GM18511 (cell line): ENCODE measurements around the gene TPO.
"Not testable (repeated sequence)": the region's sequence is repeated elsewhere in the genome, so short reads cannot be mapped to it uniquely, and the experiment has no call there.

Source experiments
- ATAC-seq: cut with Tn5 transposase; IDR thresholded peaks from one replicate; pipeline ENCODE4 v1.9.1; 2021; ENCODE audit warnings: mild to moderate bottlenecking, moderate library complexity; ENCODE audit not compliant: unreplicated experiment

Gene TPO

DNA sequence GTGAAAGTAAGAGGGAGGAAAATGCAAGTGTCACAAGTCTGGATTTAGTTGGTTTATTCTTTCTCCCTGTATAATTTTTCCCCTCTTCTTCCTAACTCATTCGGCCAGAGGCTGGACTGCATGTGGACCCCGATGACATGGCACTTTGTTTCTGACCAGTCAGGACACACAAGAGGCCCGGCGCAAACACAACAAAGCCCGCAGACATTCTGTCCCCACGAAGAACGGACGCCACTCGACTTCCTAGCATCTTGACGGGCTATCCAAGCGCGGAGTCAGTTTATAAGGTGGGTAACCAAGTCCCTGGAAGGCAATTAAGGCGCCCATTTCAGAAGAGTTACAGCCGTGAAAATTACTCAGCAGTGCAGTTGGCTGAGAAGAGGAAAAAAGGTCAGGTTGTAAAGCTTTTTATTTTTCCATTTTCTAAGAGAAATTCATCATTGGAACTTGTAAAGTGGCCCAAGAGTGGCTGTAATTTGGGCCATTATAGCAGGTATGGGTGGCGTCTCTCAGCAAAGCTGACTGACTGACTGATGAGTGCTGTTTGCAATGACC is at the start of gene TPO:
Gene TPO (plus strand): TSS at position 308 of the 555 bp plus-strand sequence. CDS start 946 bp downstream, outside the sequence.
- ATAC-seq: no peak

DNA sequence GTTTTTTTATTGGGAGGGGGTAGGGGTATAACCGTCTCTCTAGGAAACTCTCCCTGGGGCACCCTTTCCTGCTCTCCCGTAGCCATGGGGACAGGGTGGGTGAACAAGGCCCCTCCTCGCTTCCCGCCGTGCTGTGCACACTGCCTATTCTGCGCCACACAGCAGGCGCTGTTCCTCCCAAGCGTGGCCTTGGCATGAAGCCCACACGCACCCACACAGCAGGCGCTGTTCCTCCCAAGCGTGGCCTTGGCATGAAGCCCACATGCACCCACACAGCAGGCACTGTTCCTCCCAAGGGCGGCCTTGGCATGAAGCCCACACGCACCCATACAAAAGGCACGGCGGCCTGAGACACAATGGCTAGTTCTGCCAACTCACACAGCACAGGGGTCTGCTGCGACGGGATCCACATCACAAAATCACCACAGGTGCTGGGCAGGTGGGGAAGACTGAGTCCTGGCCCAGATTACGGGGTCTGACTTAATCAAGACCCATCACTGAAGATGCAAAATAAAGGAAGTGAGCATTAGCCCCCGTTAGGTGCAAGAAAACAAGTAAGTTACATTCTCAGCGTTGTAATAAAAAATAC is 46.6 kb upstream of the TPO start:
- ATAC-seq: no peak

DNA sequence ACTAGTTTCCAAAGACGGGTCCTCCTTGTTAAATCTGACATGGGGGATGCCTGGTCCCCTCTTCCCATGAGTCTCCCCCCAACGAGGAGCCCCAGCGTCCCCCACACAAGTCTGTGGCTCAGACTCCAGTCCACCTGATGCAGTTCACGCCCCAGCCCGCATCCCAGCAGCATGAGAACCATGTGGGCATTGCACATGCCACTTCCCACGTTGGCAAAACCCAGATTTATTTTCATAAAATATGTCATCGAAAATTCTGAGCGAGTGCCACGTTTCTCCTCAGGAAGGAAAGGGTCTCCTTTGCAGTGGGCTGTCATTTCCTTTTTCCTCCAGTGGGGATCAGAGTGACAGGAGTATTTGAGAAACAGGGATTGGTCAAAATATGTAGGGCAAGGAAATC is 45.7 kb upstream of the TPO start:
- ATAC-seq: no peak

DNA sequence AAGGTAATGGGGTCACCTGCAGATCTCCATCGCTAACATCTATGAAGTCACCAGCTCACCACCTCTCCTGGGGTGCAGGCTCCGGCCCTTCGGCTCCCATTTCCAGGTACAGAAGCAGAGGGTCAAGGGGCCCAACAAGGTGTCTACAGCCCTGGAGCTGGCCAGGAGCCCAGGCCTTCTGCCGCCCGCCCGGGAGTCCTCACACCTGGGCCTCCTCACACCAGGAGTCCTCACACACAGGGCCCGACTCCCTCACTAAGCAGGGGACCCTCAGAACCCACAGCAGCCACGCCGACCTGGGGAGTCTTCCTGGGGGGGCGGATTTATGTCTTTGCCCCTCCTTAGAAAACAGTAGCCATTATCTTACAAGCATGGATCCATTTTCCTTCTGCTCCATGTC is 43.4 kb upstream of the TPO start:
- no peak for ATAC-seq

DNA sequence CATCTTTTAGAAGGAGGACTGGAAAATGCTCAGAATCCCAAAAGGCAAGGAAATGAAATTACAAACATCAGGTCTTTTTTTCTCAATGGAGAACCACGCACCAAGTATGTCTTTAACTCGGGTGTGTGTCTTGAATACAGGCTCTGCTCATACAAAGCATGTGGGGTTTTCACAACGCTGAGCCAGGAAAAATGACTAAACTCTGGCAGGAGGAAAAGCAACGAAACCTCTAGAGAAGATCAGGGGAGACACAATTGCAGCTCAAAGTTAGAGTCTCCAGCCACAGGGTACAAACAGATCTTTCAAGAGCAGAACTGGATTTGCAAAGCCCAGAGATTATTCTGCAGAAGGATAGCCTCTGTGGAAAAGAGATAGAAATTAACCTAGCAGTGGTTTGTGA is 42.8 kb upstream of the TPO start:
- ATAC-seq: no peak

DNA sequence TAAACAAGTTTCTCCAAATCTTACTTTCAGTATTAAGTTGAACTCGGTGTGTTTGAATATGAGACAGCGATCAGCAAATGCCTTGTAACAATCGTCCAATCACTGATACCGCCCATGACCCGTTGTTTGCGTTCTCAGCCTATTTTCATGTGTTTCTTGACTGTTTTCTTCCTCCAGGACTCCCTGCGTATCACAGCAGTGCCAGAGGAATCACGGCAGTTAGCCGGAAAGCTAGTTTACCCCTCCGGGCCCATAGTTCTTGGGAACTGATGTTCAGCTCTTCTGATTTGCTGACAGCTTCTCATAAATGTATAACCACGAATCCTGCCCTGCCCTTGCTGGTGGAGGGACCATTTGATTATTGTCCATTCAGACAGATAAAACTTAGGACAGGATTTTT is 42.2 kb upstream of the TPO start:
- no peak for ATAC-seq

DNA sequence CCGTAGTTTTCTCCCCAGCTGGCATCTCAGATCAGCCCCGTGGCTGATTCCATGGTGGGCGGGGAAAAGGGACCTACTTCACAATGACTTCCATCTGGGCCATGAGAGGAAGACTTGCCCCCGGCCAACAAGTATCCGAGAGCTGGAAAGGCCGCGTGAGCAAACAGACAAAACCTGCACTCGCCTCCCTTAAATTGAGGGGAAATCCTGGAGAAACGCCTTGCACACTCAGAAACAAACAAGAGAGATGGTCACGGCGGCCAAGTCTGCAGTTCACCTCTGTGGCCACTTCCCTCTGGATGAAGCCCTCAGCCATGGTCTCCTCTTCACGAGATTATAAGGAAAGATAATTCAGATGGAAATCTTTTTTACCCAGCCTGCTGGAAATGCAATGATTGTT is 39.4 kb upstream of the TPO start:
- no peak for ATAC-seq

DNA sequence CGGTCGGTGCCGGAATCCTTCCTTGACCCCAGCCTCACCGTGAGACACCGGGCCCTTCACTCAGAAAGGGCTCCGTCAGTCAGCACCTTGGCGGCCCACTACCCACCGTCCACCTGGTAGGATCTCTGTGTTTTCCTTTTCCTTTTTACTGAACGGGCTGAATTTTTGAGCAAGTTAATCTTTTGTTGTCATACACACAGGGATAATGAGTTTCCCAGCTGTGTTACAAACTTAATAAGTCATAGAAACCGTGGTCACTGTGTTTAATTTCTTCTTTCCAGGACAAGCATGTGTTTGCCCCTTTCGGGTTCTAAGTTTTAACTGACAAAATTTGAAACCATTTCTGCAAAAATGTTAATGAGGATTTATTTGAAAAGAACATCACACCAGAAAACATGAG is 39.0 kb upstream of the TPO start:
- no peak for ATAC-seq

DNA sequence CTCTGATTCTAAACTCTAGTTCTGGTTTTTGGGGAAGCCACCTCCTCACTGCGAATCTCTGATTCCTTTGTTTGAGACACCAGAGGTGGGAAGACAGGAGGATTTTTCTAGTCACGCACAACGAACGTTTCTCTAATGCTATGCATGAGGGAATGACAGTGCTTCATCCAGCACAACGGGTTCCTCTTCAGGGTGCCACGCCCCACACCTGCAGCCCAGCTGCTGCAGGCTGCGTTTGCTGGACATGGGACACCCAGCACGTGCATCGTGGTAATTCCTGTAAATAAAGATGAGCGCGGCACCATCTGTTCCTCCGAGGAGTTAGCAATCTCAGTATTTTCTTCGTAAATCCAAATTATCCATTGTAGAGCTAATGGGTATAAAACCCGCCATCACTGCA is 37.5 kb upstream of the TPO start:
- no peak for ATAC-seq

DNA sequence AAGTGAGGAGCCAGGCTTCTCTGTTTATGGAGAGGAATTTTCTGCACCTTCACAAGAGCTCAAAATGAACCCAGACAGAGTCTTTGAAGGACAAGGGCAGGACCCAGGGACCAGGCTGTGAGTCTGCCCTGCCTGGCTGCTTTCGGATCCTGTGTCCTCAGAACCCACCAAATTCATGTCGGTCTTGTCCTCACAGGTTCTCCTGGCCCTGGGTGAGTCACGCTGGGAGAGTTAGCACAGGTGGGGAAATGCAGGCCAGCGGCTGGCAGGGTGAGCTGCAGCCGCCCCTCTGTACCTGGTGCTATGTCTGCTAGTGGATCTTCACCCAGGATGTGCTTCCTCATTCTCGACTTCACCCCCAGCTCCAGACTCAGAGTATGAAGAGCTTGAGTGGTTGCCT is 35.8 kb upstream of the TPO start:
- no peak for ATAC-seq

DNA sequence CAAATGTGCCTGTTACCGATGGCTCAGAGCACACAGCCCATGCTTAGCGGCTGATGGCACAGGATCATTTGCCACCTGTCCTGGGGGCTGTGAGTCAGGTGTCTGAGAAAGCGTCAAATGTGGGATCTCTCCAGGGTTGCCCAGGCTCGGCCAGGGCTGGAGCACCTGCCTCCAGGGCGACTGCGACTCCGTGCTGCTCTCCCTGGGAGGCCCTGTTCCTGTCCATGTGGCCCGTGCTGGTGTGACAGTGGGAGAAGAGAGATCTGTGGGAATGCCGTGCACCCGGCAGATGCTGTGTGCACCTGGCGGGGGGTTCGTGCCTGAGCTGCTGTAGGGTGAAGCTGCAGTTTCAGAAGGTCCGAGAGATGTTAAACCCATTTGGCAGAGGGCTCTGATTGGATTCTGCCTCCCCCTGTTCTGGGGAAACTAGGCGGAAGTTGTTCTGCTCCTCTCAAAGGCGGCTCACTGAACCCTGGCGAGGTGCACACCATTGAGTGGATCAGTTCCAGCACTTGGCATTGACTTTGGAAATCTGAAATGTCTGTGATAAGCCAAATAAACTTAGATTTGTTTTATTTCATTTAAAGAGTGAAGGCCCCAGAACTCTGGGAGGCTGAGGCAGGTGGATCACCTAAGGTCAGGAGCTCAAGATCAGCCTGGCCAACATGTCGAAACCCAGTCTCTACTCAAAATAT is 34.7 kb upstream of the TPO start:
- ATAC-seq: no peak

DNA sequence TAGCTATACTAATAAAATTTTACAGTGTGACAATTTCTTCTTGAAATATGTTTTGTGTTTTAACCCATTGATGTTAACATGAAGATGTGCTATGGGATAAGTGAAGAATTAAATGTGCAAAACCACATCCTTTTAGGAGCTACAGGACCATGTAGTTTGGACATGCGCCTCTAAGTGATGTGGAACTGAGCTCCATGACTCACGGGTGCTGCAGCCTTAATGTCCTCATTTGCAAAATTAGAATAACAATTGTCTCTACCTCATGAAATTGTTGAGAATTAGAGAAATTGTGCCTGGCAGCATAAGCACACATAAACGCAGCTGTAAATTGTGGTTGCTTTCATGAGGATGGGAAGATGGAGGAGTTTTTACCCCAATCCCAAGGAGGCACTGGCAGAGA is 31.6 kb upstream of the TPO start:
- ATAC-seq: no peak

DNA sequence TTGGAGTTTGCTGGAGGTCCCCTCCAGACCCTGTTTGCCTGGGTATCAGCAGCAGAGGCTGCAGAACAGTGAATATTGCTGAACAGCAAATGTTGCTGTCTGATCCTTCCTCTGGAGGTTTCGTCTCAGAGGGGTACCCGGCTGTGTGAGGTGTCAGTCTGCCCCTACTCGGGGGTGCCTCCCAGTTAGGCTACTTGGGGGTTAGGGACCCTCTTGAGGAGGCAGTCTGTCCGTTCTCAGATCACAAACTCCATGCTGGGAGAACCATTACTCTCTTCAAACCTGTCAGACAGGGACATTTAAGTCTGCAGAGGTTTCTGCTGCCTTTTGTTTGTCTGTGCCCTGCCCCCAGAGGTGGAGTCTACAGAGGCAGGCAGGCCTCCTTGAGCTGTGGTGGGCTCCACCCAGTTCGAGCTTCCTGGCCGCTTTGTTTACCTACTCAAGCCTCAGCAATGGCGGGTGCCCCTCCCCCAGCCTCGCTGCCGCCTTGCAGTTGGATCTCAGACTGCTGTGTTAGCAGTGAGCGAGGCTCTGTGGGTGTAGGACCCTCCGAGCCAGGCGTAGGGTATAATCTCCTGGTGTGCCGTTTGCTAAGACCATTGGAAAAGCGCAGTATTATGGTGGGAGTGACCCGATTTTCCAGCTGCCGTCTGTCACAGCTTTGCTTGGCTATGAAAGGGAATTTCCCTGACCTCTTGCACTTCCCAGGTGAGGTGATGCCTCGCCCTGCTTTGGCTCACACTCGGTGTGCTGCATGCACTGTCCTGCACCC is 25.1 kb upstream of the TPO start:
- ATAC-seq: not testable (repeated sequence)

DNA sequence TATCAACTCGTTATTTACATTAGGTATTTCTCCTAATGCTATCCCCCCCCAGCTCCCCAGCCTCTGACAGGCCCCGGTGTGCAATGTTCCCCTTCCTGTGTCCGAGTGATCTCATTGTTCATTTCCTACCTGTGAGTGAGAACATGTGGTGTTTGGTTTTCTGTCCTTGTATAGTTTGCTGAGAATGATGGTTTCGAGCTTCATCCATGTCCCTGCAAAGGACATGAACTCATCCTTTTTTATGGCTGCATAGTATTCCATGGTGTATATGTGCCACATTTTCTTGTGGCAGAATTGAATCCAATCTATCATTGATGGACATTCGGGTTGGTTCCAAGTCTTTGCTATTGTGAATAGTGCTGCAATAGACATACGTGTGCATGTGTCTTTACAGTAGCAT is 23.1 kb upstream of the TPO start:
- ATAC-seq: not testable (repeated sequence)

DNA sequence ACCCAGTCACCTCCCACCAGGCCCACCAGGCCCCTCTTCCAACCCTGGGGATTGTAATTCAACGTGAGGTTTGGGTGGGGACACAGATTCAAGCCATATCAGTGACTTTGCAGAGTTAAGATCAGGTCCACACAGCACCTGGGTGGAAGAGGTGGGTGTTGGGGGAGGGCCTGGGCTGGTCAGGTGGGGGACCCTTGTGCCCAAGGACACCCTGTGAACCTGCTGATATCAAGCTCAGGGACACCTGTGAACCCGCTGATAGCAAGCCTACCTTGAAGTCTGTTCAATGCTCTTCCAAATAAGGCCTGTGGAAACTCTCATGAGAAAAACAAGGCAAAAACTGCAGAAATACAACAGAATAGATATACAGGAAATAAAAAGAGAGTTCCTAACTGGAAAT is 19.9 kb upstream of the TPO start:
- no peak for ATAC-seq

DNA sequence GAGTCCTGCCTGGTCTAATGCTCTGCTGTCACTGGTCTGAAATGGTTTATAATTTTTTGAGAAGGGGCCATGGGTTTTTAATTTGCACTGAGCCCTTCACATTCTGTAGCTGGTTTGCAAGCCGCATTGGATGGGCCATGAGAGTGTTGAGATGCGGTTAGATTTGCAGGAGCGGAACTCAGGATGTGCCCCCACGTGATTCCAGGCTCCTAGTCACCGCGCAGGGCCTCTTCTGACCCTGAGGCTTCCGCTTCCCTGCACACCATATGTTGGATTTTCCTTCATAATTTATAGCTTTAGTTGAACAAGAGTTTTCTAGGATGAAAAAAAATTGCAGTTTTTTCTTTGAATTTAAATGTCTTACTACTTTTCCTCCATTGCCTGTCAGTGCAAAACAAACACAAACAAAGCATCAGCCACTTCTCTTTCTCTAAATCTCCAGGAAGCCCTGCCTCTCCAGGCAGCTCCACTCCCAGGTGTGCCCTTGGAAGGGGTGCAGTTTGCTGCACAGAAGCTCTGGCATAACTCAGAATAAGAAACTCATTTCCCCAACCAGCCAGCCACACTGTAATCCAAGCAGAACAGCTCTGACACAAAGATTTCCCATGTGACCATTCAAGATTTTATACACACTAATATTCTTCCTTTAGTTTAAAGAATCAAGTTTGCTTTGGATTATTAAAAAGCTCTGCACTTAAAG is 18.4 kb upstream of the TPO start:
- no peak for ATAC-seq

DNA sequence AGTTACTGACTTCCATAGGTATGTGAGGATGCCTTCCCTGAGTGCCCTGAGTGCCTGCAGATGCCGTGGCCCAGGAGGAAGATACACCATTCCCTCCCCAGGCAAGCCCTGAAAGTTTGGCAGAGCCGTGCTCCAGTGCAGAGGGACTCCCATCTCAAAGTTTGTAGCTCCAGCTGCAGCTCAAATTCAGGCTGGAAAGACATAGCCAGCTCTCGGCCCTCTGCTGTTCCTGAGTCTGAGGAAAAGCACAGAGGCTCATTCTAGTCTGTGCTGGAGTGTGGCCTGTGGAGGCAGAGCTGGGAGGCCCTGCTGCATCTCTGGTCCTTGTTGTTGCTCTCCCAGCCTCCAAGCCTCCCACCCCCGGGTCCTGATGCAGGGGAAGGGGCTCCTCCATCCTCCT is 15.9 kb upstream of the TPO start:
- no peak for ATAC-seq

DNA sequence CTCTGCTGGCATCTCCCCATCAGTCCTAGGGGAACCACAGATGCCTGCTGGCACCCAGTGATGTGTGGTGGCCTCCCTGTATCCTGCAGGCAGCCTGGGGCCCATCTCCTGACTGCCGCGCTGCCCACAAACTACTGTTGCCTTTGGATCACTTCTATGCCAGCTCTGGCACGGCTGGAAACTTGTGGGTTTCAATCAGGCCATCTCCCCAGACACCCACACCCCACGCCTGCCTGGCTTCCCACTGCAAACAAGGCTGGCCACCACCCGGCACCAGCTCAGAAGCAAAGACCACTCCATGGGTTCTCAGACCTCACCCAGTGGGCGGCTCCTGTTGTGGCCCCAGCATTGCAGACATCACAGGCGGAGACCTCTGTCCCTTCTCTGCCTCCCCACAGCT is 15.1 kb upstream of the TPO start:
- ATAC-seq: no peak

DNA sequence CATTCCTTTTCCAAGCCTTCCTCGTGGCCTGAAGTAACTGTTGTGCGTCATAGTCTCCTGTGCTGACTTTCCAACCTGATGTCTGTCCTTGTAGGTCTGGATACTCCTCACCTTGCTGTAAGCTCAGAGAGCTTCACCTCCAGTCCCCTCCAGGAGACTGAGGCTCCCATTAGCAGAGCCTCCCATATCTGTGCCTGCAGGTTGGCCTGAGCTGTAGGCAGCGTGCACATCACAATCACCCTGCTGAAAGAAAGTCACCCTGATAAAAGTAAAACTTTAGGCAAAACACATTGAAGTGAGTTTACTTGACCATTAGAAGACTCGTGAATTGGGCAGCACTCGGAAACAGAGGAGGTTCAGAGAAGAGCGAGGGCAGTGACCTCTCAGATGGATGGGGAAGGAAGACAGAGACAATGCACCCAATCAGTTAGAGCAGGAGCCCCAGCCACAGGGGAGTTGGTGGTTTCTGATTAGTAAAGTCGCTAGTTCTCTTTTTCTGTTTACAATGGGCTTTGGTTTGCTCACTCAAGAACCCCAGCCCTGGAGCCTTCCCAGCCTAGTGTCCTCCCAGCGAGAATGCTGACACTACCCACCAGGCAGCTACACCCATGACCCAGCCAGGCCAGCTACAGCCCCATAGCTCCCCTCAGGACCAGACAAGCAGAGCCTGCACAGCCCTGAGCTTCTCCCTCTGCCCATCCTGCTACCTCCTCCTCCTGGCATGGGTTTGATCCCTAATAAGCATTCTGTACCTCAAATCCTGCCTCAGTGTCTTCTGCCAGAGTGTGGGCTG is 12.1 kb upstream of the TPO start:
- ATAC-seq: no peak

DNA sequence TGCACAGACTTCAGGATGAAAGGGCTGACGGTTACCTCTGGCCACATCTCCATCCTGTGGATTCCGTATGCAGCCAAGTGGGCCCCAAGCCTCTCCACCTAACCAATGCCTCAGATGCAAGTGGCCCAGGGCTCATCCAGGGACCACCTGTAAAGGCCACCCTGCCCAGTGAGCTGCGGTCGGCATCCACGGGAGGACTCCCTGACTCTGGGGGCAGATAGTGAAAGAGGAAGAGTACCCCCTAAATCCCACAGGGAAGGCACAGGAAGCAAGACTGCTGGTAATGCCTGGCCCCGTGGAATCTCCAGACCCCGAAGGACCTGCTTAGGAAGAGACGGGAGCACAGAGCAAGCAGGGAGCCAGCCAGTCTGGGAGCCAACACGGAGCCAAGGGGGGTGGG is 11.2 kb upstream of the TPO start:
- ATAC-seq: no peak

DNA sequence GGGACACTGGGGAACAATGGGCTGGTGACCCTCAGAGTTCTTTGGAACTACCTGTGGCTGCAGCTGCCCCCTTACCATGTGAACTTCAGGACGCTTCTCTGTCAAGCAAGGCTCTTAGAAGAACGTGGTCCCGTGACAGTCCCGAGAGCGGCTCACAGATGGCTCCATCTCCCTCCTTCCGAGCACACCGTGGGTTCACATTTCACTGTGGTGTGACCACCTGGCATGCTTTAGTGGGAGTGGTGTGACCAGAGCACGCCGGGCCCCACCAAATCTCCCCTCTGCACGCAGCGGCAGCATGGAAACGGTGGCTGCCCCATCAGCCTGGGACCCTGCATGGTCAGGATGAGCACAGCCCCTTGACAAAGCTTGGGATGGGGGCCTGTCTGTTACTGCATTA is 9.7 kb upstream of the TPO start:
- no peak for ATAC-seq
